LoVo (cell line): ENCODE measurements around the gene ZNF483.
"Not testable (repeated sequence)": the region's sequence is repeated elsewhere in the genome, so short reads cannot be mapped to it uniquely, and the experiment has no call there.

Source experiments
- DNase-seq: peaks from one replicate; pipeline ENCODE4 v3.0.0-alpha.2; 2016; ENCODE audit warnings: low spot score

ZNF483 gene

DNA sequence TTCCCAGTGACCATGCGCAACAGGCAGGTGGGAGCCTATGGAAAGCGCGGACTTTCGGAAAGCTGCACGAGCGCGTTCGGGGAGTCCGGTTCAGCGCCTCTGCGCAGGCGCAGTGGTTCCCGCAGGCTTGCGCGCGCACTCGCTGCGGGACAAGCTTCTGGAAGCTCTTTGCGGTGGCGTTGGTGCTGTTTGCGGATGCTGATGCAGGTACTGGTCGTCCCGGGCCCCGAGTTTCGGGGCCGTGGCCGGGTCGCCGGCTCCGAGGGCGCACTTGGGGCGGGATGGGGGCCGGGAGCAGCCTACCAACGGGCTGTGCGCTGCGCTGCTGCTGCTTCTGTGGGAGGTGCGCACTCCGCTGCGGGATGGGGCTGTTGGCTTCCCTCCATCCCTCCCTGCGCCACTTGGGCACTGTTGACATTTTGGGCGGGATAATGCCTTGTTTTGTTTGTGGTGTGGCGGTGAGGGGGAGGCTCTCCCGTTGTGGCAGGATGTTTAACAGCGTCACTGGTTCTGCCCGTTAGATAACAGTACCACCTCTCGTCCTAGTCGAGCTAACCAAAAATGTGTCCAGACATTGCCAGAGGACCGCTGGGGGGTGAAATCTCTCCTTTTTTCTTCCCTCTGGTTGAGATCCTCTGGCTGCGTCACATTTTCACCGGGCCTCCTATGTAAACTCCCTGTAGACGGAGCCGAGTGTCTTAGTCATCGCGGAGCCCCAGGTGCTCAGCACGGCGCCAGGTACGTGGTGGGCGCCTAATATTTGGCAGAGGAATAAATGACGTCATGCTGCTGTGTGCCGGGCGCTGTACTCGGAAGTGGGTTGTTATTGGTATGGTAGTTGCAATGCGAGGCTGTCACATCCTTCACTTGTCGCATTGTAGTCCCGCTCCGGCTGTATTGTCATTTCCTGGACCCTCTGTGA lies at the start of gene ZNF483:
Gene ZNF483 (plus strand): TSS at position 124 of the 922 bp plus-strand sequence. CDS start 2,217 bp downstream, outside the sequence.
- peak; percentile 59 for DNase-seq

DNA sequence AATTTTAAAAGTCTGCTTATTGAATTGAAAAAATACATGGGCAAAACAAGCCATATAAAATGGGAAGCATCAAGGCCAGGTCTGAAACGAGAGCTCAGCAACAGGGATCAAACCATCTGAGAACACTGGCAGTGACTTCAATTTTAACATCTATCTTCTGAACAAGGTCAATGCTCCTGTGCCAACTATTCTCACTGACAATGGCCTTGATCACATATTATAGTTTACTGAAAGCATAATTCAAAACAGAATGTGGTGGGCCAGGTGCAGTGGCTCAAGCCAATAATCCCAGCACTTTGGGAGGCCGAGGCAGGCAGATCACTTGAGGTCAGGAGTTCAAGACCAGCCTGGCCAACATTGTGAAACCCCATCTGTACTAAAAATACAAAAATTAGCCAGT lies 49.8 kb upstream of the ZNF483 start:
- DNase-seq: no peak

DNA sequence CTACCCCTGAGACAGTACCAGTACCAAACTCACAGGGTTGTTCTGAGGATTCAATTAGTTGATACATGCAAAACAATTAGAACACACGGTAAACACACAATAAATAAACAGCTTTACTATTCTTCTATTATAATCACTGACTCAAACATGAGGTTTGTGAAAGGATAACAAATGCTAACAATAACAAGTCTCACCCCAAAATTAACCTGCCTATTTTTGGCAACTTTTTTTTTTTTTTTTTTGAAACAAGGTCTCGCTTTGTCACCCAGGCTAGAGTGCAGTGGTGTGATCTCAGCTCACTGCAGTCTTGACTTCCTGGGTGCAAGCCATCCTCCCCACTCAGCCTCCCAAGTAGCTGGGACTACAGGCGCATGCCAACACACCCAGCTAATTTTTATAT lies 47.3 kb upstream of the ZNF483 start:
- DNase-seq: no peak

DNA sequence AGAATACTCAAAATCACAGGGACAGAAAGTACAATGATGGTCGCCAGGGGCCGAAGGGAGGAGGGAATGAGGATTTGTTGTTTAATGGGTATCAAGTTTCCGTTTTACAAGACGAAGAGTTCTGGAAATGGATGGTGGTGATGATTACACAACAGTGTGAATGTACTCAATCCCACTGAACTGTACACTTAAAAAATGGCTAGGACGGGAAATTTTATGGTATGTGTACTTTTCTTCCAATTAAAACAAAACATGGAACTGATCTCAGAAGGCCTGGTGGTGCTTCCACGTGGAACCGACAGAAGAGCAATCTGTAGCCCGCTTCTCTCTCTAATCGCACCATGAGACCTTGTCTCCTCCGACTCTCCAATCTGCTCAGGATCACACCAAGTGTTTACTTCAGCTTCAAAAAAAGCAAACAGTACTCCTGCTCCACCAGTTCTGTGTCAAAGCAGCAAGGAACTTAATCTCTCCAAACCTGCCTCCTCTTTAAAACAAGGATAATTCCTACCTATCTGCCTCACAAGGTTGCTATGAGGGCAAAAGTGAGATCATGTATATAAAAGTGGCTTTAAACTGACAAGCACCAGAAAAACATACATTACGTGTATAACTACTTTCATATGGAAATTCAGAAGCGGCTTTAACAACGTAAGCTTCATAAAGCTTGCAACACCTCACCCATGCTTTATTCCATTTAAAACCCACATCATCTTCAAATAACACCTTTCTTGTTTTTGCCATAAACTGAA lies 42.9 kb upstream of the ZNF483 start:
- no peak for DNase-seq

DNA sequence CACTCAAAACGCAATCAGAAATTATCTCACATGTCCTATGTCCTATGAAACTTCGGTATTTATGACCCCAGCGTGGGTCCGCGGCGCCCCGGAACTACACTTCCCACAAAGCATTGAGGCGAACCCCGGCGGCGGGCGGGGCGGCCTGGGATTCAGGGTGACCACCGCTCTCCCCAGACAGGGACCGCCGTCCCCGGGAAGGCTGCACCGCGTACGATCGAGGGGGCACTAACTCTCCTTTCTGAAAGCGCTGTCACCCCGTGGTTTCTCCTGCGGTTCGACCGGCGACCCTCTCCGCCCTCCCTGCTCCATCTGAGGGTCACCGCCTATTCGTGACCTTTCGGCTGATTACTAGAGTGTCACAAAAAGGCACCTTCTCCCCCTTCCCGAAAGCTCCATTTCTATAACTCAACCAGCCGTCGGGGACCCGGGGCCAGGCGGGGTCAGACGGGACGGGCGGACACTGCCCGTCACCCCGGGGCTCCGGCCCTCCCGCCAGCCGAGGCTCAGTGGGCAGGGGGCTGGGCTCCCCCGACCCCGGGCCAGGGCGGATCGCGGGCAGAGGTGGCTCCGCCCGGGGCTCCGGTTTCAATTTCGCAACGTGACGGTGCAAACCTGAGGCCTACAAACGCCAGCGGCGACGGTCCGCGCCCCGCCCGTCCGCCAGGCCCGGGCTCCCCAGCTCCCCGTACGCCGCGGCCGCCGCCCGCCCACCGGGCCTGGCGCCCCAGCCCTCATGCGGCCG lies 42.1 kb upstream of the ZNF483 start:
- DNase-seq: peak; percentile 75

DNA sequence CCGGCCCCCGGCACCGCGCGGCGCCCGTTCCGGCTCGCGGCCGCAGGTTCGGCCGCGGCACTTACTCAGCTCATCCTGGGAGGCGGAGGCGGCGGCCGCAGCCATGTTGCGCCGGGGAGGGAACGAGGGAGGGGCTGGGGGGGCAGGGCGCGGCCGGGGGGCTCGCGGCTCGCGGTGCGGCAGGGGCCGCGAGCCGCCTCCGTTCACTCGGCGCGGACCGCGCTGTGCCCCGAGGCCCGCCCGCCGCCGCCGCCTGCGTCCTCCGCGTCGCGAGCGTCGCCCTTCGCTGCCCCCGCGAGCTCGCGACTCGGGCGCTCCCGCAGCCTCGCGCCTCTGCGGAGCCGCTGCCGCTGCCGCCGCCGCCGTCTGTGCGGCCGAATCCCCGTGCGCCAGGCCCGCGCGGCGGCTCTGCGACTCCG lies 41.5 kb upstream of the ZNF483 start:
- peak; percentile 40 for DNase-seq

DNA sequence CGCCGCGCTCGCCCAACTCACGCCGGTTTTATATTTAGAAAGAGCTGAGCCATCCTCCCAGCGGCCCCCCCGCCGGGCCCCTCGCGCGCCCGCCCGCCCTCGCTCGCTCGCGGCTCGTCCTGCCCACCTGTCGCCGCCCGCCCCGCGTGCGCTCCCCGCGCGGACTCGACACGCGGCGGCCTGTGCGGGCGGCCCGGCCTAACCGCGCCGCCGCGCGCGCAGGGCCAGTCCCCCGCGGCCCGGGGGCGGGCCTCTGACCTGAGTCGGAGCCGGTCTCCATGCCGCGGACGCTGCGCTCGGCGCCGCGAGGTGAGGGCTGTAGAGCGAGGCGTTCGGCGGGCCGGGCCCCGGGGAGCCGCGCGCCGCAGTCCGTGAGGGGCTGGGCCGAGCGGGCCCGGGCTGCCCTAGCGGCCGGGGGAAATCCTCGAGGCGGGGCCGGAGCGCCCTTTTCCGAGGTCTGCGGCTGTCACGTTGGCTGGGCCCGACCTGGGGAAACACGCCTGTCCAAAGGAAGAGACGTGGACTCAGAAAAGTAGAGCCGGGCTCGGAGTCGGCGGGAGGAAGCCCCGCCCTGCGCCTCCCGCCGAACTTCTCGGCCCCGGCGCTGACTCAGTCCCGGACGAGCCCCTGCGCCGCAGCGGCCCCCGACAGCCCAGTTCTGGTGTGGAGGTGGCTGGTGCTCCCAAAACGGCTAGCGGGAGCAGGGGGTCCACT lies 41.0 kb upstream of the ZNF483 start, which contains the start of gene ECPAS:
Gene ECPAS (minus strand): TSS at position 526 of the 714 bp plus-strand sequence. CDS start 11,465 bp downstream, outside the sequence.
- DNase-seq: peak; percentile 81

DNA sequence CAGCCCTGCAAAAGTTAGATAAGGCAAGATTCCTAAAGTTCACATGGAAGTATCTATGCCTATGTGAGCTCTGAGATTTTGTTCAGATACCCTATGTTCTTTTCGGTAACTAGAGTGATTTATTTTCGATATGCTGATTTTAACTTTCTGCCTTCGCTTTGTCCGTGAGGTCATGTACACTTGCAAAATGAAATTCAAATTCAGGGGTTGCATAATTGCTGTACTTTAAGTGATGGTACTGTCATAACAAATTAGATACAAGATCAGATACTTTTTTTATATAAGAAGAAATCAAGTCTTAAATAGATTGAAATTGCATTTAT lies 40.4 kb upstream of the ZNF483 start:
- DNase-seq: peak; percentile 29

DNA sequence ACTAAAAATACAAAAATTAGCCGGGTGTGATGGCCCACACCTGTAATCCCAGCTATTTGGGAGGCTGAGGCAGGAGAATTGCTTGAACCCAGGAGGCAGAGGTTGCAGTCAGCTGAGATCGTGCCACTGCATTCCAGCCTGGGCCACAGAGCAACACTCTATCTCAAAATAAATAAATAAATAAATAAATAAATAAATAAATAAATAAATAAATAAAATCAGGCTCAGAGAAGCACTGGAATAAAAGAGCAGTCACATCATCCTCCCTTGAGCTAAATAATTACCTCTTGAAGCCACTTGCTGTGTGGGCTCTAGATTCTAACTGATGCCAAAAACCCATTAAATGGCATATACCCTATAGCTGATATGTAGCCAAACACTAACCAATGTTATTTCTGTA lies 27.8 kb upstream of the ZNF483 start:
- not testable (repeated sequence) for DNase-seq

DNA sequence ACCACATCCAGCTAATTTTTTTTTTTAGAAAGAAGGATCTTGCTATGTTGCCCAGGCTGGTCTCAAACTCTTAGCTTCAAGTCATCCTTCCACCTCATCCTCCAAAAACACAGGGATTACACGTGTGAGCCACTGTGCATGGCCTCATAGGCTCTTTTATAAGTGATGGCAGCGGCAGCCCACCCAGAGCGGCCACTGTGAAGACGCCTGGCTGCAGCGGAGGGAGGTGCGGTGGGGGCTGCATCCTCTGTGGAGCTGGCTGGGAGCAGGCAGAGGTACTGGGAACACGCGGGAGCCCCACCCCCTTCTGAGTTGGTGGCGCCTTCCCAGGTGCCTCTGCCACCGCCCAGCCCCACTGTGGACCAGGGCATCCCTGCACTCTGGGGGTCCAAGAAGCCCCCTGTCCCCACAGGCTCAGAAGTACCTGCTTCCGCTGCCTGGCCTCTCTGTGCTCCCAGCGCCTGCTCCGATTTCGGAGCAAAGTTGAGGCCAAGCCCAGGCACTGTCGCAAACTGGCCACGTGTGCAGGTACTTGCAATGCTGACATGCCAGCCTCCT lies 23.9 kb upstream of the ZNF483 start:
- DNase-seq: no peak

DNA sequence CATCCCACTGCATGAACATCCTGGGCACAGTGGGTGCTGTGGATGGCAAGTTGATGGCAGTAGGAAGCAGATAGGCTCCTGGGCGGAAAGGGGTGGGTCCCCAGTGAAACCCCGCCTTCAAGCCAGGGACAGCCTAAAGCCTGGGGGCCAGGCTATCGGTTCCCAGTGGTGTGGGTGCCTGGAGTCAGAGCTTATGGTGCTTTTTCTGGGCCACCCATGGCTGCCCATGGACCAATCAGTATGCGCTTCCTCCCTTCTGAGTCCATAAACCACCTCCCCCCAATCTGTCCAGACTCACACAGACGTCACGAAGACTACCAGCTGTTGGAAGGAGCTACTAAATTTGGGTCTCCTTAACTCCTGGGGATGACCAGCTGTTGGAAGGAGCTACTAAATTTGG lies 23.3 kb upstream of the ZNF483 start:
- no peak for DNase-seq

DNA sequence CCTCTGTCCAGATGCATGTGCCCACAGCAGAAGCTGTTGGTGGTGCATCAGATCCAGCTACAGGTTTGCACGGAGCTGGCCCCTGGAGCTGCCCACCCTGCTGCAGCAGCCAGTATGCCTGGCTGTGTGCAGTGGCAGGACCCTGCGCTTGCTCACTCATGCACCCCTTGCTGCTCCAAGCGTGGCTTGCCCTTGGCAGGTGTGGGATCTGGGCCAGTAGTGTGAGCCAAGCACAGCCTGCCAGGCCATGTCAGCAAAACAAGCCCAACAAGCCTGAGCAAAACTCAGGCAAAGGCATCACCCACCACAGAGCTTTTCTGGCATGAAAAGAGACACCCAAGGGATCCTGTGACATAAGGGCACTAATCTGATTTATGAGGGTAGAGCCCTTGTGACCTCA lies 22.5 kb upstream of the ZNF483 start:
- DNase-seq: no peak

DNA sequence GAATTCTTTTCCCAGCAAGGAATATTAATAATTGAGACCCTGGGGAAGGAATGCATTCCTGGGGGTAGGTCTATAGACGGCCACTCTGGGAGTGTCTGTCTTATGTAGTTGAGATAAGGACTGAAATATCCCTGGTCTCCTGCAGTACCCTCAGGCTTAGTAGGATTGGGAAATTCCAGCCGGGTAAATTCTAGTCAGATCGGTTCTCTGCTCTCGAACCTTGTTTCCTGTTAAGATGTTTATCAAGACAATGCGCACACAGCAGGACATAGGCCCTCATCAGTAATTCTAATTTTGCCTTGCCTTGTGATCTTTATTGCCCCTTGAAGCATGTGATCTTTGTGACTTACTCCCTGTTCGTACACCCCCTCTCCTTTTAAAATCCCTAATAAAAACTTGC lies 13.4 kb upstream of the ZNF483 start:
- DNase-seq: not testable (repeated sequence)

DNA sequence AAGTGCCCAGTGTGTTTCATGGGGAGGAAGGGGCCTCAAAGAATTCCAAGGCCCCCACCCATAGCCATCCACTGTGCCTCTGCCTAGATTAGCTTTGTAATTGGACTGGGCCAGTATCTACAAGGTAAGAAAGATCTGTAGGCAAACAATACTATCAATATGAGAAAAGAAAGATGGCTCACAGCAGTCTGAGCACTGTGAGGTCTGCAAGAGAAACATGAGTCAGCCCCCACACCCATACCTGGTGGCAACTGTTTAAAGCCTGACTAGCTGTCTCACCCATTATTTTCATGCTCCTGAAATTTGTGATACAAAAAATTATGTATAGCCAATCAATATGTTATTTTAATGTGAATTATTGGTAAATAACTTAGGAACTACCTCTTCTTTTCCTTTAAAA lies 10.0 kb upstream of the ZNF483 start:
- DNase-seq: no peak

DNA sequence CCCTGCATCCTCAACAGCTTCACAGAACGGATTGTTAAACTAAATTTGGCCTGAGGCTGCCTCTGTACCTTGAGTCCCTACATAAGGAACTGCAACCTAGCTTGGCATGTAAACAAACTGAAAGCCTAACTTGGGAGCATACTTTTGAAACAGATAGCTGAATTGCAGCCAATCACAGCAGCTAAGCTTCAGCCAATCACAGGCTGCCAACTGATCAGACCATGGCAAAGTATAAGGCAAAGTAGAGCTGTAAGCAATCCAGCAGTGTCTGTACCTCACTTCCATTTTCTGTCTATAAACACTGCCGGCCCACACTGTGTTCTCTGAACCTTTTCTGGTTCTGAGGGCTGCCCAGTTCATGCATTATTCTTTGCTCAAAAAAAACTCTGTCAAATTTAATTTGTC lies 8.9 kb upstream of the ZNF483 start:
- DNase-seq: no peak

DNA sequence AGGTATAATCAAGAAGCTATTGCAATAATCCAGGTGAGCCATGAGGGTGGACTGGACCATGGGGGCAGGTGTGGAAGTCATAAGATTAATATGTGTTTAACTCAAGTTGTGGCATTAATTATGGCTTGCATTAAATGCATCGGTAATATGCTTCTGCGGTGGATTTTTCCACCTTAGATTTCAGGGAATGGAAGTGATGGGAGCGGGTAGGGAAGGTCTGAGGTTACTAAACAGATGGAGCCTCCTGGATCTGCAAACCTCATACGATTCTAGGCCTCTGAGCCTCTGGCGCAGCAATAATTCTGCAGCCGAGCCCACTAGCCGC lies 286 bp upstream of the ZNF483 start:
- no peak for DNase-seq

DNA sequence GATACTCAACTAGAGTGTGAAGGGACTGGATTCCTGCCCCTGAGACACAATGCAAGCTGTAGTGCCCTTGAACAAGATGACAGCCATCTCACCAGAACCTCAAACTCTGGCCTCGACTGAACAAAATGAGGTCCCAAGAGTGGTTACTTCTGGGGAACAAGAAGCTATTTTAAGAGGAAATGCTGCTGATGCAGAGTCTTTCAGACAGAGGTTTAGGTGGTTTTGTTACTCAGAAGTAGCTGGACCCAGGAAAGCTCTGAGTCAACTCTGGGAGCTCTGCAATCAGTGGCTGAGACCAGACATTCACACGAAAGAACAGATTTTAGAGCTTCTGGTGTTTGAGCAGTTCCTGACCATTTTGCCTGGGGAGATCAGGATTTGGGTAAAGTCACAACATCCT lies 2.4 kb downstream of the ZNF483 start:
- DNase-seq: no peak

DNA sequence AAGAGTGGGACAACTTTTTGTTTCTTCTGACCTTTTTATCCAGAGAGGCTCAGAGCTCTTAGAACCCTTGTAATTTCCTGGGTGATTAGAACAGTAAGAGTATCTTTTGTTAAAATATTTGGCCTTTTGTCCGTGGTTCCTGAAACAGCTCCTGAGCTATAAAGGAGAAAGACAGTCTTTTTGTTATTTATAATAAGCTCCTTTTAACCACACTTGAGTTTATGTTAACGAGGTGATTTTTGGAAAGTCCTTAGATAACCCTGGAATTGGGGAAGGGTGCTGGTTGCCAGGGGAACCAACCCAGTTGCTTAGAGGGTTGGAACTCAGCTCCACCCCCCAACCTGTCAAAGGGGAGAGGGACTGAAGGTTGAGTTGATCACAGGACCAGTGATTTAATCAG lies 4.8 kb downstream of the ZNF483 start:
- DNase-seq: no peak

DNA sequence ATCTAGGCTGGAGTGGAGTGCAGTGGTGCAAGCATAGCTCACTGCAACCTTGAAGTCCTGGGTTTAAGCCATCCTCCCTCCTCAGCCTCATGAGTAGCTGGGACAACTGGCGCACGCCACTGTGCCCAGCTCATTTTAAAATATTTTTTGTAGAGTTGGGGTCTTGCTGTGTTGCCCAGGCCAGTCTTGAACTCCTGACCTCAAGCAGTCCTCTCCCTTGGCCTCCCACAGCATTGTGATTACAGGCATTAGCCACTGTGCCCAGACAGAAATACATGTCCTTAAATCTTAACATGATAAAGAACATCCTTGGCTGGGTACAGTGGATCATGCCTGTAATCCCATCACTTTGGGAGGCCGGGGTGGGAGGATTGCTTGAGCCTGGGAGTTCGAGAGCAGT lies 6.7 kb downstream of the ZNF483 start:
- DNase-seq: no peak

DNA sequence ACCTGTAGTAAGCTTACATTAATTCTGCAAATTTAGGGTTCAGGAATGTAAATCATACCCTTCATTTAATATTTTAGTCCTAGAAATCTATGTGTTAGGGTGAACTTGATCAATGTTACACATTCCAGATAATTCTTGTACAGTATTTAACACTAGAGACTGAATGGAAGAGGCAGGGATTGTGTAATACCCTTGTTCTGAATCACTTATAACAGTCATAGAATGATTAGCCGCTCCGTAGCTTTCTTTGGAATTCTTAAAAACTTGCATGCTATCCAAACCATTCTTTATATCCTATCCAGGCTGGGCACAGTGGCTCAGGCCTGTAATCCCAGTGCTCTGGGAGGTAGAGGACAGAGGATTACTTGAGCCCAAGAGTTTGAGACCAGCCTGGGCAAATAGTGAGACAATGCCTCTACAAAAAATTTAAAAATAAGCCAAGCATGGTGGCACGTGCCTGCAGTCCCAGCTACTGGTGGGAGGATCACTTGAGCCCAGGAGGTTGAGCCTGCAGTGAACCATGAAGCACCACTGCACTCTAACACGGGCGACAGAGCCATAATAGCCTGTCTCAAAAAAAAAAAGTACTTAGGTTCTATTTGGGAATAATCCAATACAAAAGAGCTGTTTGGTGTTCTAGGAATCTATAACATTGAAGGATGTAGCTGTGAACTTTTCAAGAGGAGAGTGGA lies 8.3 kb downstream of the ZNF483 start:
- no peak for DNase-seq
